SH-SY5Y (cell line): ENCODE data around the gene ADGRL3.

Source experiments
- GATA2 ChIP-seq: IDR thresholded peaks from 2 replicates; pipeline ENCODE4 v1.6.1; 2011; ENCODE audit warnings: mild to moderate bottlenecking, low read depth, low read length
- GATA3 ChIP-seq: IDR thresholded peaks from 2 replicates; pipeline ENCODE4 v1.6.1; 2011; ENCODE audit warnings: low read depth, mild to moderate bottlenecking, low read length, moderate library complexity

DNA sequence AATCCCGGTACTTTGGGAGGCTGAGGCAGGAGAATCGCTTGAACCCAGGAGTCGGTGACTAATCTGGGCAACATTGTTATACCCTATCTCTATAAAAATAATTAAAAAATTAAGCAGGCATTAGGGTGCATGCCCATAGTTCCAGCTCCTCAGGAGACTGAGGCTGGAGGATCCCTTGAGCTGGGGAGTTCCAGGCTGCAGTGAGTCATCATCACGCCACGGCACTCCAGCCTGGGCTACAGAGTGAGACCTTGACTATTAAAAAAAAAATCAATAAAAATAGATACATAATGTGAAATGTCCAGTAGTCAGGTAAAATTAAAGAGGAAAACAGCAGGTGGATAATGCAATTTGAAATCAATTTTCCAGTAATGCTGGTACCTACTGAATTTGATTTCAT lies 14.6 kb downstream of the ADGRL3 start:
- TF ChIP-seq GATA3: no peak
- TF ChIP-seq GATA2: no peak
